DOHH2 (cell line): ENCODE results near the gene MTHFR.

Experiments
- CTCF ChIP-seq: fragments of 200-600 bp; sonication (generic); IDR thresholded peaks from one replicate; pipeline ENCODE4 v1.5.1; 2014; ENCODE audit warnings: antibody characterized with exemption, mild to moderate bottlenecking, low read depth, low read length; ENCODE audit not compliant: poor library complexity, severe bottlenecking
- EZH2phosphoT487 ChIP-seq: fragments of 200-600 bp; sonication (generic); IDR thresholded peaks from 2 replicates; pipeline ENCODE4 v1.6.1; 2017; ENCODE audit warnings: borderline replicate concordance, mild to moderate bottlenecking, antibody characterized with exemption, low read length, moderate library complexity, mixed read lengths

- TF ChIP-seq CTCF, result no peak
- no peak for TF ChIP-seq EZH2phosphoT487
Observed at GRCh38 chr1:11790101-11790879, 15.5 kb downstream of the MTHFR start.
